Epidermal melanocyte (primary cell): Measurements from ENCODE around the gene NDST1.

Experiments
- DNase-seq: peaks from one replicate; pipeline ENCODE4 v3.0.0; 2011; ENCODE audit warnings: low spot score; ENCODE audit not compliant: insufficient read length

NDST1 gene

DNA sequence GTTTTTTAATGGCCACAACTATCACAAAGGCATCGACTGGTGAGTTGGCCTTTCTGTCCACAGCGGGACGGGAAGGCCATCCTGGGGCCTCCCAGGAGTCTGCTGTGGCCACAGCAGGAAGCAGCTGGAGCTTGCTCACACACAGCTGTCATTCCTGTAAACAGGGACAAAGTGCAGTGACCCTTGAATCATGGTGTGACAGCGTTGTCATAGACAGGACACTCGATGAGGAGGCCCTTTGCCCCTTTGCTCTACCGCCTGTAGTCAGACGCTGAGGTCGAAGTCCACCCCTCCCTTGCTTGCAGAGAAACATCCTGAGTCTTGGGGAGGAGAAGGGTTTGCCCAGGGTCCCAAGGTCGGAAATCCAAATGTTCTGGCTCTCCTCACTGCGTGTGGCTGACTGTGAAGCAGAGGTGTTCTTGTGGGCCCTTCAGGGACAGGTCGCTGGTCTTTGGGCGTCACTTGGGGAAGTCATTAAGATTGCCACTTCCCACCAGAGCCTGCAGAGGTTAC is 35.1 kb downstream of the NDST1 start:
- no peak for DNase-seq

DNA sequence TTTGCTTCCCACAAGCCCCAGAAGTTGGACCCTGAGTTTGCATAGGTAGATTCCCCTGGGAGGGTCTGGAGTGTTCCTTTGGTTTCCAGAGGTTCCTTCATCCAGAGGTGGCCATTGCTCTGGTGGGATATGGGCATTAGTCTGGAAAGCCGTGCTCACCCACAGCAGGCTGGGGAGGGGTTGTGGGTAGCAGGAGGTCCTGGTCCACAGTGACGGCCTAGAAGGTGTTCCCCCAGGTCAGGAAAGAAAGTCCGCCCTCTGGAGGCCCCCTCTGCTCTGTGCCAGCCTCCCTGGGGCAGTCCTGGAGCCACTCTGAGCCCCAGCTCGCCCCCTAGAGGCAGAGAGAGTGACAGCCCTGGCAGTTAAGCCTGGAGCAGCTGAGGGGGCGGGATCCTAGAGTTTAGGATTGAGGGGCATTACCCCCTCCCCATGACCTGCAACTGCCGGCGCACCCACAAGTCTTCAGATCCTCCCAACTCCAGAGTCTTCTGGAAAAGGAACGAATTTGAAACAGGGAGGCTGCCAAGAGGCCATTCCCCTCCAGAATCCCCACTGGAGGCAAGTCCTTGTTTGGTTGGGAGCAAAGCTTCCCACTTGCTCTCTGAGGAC is 36.8 kb downstream of the NDST1 start:
- DNase-seq, result peak; percentile 69

DNA sequence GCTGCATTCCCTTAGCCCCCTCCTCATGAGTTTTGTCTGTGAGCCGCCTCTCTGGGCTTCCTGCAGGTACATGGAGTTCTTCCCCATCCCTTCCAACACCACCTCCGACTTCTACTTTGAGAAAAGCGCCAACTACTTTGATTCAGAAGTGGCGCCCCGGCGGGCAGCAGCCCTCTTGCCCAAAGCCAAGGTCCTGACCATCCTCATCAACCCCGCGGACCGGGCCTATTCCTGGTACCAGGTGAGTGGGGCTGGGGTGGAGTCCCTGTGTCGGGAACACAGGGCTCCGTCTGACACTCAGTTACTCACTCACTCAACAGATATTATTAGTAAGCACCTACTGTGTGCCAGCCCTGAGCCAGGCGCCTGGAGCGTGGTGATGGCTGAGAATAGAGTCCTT is 37.3 kb downstream of the NDST1 start:
- no peak for DNase-seq

DNA sequence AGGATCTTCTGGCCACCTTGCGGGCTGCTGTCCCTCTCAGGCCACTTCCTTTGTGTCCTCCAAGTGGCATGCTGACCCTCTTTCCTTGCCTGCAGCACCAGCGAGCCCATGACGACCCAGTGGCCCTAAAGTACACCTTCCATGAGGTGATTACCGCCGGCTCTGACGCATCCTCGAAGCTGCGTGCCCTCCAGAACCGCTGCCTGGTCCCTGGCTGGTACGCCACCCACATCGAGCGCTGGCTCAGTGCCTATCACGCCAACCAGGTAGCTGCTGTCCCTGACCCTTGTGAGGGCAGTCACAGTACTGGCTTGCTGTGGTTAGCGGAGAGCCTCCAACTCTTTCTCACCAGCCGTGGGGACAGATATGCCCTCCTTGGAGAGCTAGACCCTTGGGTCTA is 40.2 kb downstream of the NDST1 start:
- DNase-seq, result no peak

DNA sequence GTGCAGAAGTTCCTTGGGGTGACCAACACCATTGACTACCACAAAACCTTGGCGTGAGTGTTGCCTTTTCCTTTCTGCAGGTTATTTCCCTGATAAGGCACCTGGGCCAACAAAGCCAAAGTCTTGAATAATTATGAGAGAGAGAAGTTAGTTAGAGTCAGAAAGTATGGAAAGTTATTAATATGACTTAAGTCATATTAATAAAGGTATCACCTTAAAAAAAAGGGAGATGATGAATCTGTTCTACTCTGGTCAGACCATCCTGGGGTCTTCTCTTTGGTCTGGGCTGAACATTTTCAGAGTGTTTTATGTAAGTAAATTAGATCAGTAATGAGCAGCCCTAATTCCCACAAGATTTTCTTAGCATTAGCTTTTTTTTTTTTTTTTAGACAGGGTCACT is 41.8 kb downstream of the NDST1 start:
- no peak for DNase-seq

DNA sequence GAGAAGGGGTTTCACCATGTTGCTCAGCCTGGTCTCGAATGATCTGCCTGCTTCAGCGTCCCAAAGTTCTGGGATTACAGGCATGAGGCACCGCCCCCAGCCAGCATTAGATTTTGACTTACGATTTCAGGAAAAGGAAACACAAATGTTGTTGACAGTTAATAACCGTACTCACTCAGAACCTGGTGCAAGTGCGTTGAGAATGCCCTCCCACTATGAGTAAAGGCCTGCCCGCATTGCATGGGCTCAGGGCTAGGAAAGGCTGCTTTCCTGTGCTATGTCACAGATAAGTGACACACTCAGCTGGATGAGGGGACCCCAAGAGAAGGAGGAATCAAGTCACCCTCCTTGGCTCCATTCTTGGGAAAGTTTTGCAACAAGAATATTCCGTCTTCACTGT is 42.4 kb downstream of the NDST1 start:
- DNase-seq, result no peak

DNA sequence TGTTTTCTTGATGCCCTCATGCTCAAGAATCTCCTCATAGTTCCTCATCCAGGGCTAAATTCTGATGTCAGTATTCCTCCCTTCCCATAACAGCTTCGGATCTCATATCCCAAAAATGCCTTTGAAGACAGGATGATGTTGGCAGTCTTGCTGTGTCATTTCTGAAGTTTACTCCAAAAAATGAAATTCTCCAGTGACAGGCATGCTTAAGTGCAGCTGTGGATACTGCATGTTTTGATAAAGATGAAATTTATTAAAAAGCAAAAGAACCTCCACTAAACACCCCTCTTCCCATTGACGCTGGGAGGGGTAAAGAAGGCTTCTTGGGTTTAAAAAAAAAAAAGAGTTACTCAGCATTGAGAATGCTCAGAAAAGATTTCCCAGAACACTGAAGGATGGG is 43.1 kb downstream of the NDST1 start:
- DNase-seq, result no peak

DNA sequence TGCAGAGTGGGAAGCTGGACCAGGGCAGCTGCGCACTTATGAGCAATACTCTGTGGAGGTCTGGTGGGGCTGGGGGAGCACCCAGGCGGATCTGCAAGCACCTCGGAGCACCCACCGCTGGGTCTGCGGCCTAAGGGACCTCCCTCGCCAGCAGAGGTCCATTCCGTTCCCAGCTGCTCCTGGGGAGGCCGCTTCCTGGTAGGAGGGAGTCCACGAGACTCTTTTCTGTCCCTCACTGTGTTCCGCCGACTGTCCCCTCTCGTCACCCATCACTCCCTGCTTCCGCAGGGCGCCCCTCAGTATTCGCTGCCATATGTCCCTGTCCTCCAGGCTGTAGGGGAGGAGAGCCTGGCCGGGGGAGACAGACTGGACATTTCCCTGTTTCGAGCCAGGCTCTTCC is 45.5 kb downstream of the NDST1 start:
- no peak for DNase-seq

DNA sequence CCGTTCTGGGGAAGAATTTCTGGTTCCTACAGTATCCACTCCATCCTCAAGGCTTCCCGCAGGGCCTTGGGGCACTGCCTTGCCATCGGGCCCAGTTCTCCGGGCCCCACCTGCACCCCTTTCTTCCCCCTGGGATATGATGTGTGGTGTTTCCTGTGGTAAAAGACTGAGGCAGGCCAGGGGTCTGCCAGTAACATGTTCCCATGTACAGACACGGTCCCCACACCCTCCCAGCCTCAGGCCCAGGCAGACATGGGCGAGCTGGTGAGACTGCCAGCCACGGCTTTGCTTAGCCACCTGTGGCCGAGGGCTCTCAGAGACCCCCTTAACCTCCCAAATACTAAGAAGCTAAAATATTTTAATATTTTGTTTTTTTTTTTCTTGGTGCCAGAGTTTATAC is 46.0 kb downstream of the NDST1 start:
- DNase-seq, result no peak

DNA sequence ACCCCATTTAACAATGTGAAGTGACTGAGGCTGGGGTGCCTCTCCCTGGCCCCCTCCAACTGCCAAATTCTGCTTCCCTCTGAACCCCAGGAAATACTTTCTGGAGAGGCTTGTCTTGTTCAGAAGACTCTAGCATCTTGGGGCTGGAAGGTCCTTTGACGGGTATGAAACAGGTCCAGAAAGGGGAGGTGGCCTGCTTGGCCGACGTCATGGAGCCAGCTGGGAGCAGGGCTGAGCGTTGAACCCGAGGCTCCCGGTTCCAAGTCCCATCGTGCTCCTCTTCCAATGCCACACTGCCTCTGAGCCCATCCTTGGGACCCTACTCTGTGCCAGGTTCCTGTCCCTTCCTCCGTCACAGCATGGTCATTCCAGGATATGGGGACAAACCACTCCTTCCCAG is 46.9 kb downstream of the NDST1 start:
- no peak for DNase-seq

DNA sequence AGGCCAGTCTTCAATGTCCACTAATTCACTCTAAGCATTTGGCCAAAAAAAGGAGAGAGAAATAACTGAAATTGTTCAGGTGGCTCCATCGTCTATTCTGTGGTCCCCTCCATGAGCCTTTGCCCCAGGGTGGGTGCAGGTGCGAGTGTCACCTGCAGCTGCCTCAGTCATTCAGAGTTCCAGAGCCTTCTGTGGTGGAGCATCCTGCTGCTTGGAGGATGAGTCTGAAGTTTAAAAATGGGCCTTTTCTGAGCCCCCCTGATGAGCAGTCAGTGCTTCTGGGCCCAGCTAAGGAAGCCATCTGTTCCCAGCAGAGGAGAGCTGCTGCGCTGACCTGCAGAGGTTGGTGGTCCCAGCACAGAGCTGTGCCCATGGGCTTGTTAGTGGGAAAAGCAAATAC is 48.2 kb downstream of the NDST1 start:
- DNase-seq, result no peak

DNA sequence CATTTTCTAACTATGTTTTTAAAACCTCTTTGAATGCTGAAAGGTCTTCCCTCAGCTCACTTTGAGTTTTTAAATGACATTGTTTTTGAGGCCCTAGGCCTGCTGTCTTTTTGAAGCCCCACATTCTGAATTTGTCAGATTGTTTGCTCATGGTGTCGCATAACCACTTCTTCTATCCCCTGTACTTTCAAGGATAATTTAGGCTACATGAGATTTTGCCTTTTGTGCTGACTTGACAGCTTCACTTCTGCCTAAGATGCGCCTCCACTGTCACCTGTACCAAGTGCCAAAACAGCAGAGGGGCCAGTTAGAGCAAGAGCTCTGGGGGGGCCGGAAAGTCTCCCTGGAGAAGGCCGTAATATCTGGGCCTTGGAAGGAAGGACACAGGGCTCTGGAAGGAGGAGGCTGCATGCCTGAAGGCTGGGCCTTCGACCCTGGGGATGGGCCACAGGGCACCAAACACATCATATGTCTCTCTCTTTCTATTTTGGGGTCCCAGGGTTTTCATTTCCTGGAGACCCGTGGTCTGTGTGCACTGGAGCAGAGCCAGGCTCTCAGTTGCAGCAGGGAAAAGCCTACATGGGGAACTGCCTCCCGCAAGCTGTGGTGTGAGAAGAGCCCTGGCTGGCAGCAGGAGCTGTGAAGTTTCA is 49.1 kb downstream of the NDST1 start:
- DNase-seq, result no peak

DNA sequence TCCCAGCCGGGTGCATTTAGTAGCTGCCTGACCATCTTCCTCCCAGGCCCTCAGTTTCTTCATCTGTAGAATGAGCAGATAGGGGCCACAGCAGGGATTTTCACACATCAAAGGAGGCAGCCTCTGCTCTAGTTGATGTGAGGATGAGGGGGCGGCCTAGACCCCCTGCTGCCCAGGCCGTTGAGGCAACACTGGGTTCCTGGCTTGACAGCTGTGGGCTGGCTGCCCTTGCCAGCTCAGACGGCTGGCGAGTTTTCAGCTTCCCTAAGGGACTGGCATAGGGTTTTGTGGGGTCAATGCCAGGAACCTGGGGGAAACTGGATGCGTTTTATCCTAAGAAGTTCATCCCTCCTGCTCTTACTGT is 49.6 kb downstream of the NDST1 start:
- no peak for DNase-seq

DNA sequence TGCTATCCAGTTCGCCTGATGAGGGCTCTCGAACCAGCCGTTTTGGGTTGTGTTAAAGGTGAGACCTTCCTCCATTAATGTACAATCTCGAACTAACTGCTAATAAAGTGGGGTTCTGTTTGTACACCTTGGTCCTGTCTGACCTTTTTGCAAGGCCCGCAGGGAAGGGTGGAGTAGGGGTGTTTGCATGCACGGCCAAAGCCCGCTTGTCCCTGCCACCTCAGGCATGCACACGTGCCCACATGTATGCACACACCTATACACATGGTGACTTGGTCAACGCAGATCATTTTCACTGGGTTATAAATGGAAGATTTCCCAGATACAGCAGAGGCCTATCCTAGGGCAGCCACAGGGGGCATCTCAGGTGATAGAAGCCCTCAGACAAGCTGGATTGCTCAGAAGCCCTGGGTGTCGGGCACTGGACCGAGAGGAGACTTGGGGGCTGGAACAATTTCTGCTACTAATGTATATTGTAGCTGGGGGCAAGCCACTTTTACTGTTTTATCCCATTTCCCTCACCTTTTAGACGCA is 50.2 kb downstream of the NDST1 start:
- no peak for DNase-seq

DNA sequence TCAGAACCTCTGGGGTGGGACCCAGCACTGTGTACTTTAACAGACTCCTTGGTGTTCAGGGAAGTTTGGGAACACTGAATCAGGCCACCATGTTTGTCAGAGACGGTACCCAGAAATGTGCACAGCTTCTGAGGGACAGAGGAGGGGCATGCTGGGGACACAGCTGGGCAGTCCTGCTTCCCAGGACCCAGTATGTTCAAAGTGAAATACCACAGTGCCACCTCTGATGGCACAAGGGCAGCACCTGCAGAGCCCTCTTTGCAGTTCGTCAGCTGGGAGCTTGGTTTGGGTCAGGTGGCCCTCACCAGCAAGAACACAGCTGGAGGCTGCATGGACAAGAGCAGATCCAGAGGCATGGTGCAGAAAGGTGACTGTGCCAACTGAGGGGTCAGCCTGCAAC is 51.2 kb downstream of the NDST1 start:
- DNase-seq, result no peak

DNA sequence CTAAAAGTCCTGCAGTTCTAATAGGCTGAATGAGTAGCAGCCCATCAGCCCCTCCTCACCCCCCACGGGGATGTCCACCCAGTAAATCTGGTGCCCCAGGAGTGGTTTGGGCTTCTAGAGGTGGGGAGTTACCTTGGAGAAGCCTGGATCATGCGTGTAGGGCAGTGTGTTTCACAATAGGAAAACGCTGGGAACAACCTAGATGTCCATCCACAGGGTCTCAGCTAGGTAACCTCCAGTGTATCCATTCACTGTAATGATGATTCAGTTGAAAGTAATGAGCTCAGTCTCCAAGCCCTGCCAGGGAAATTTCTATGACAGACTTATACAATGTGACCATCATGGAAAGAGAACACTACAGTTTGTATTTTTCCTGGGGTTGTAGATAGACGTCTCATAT is 51.8 kb downstream of the NDST1 start:
- no peak for DNase-seq

DNA sequence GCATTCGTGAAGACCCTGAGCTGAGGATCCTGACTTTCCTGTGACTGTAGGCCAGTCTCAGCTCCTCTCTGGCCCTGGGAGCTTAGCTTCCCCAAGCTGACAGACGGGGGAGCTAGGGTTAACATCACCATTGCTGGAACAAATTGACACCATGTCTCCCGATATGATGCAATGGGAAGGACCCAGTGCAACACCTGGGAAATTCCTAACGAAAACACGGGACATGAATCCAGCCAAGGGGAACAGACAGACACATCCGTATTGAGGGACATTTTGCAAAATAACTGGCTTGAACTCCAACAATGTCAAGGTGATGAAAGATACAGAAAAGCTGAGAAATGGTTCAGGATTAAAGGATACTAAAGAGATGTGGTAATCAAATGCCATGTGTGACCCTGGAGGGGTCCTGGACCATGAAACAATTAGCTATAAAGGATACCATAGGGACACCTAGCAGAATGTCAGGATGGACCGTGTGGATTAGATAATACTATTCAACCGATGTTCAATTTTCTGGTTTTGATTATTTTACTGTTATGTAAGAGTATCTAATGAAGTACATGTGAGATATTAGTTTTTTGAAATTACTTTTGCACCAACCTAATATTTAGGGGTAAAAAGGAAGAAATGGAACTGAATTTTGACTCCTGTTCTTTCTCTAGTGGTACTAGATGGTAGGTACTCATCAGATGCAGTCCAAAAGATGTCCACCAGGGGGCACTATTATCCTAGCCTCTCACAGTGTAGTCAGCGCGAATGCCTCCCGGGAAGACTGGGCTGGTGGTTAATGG is 52.7 kb downstream of the NDST1 start:
- peak; percentile 96 for DNase-seq

DNA sequence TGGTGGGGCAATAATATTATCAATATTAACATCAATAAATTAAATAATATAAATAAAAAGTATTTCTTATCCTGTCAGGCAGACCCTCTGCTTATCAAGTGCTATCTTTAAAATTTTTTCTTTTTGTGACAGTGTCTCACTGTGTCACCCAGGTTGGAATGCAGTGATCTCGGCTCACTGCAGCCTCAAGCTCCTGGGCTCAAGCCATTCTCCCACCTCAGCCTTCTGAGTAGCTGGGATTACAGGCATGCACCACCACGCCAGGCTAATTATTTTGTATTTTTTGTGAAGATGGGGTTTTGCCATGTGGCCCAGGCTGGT is 53.2 kb downstream of the NDST1 start:
- DNase-seq, result no peak

DNA sequence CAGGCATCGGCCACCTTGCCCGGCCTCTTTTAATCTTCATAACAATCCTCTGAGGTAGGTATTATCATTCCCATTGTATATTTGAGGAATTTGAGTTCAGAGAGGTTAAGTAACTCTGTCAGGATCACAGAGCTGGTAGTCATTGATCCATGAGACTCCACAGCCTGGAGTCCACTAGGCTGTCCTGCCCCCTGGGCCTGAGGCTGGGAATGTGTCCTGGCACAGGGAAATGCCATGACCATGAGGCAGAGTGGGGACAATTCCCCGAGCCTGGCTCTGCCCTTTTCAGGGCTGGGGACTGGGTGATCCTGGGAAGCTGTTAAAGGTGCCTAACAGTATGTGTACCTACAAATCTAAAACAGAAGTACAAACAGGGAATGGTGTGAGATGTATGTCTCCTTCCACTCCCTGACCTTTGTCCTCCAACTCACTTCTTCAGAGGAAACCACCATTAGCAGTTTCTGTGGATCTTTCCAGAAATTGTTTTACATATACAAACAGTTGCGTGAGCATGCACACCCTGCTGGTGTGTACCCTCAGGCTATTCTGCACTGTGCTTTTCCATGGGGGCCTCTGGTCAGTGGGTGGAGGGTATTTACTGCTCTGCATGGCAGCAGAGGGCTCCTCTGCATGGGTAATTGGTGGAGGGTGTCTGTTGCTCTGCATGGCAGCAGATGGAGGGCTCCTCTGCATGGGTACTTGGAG is 53.8 kb downstream of the NDST1 start:
- DNase-seq, result no peak

DNA sequence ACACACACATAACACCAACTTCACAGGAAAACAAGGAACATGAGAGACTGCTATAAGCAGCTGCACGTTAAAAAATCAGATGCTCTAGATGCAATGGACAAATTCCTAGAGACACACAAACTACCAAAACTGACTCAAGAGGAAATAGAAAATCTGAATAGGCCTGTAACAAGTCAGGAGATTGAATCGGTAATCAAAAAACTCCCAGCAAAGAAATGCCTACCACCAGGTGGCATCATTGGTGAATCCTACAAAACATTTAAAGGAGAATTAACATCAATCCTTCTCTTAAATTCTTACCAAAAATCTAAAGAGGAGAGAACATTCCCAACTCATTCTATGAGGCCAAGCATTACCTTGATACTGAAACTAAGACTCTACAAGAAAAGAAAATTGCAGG is 54.9 kb downstream of the NDST1 start:
- DNase-seq, result no peak

DNA sequence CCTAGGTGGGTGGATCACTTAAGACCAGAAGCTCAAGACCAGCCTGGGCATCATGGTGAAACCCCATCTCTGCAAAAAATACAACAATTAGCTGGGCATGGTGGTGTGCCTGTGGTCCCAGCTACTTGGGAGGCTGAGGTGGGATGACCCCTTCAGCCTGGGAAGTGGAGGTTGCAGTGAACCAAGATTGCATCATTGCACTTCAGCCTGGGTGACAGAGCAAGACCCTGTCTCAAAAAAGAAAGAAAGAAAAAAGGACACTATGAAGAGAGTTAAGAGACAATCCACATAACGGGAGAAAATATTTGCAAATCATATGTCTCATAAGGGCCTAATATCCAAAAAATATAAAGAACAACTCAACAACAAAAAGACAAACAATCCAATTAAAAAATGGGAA is 57.9 kb downstream of the NDST1 start:
- no peak for DNase-seq
